GM21723 (cell line): ENCODE measurements around the gene SCN4A.

Experiments used
- ATAC-seq: cut with Tn5 transposase; IDR thresholded peaks from one replicate; pipeline ENCODE4 v1.9.1; 2021; ENCODE audit warnings: mild to moderate bottlenecking, moderate library complexity; ENCODE audit not compliant: unreplicated experiment

The SCN4A gene

GRCh38 chr17:64002658-64003525, 30.2 kb upstream of the SCN4A start:
- no peak for ATAC-seq

GRCh38 chr17:64001763-64002529, 29.2 kb upstream of the SCN4A start:
- ATAC-seq, result no peak

GRCh38 chr17:64001091-64001579, 28.4 kb upstream of the SCN4A start:
- no peak for ATAC-seq

- no peak for ATAC-seq
Measured at GRCh38 chr17:63999680-64000531, 27.2 kb upstream of the SCN4A start.

GRCh38 chr17:63998721-63999679, 26.3 kb upstream of the SCN4A start:
- ATAC-seq, result no peak

- ATAC-seq, result no peak
Measured at GRCh38 chr17:63998050-63998720, 25.5 kb upstream of the SCN4A start, which contains the start of gene PRR29. Gene PRR29 (plus strand): TSS chr17:63998351. CDS start chr17:63998365, 14 bp downstream.

GRCh38 chr17:63997341-63998048, 24.8 kb upstream of the SCN4A start:
- no peak for ATAC-seq

- no peak for ATAC-seq
Measured at GRCh38 chr17:63996430-63997182, 23.9 kb upstream of the SCN4A start.

GRCh38 chr17:63995626-63996025, 22.9 kb upstream of the SCN4A start:
- ATAC-seq, result no peak

- ATAC-seq, result no peak
Measured at GRCh38 chr17:63993368-63993985, 20.8 kb upstream of the SCN4A start.

GRCh38 chr17:63991611-63992010, 18.9 kb upstream of the SCN4A start:
- ATAC-seq, result no peak

- ATAC-seq, result no peak
Measured at GRCh38 chr17:63989622-63990345, 17.1 kb upstream of the SCN4A start.

- no peak for ATAC-seq
Measured at GRCh38 chr17:63988741-63989621, 16.3 kb upstream of the SCN4A start.

- no peak for ATAC-seq
Measured at GRCh38 chr17:63988127-63988478, 15.4 kb upstream of the SCN4A start.

- no peak for ATAC-seq
Measured at GRCh38 chr17:63987221-63988126, 14.8 kb upstream of the SCN4A start.
